Measurements from ENCODE around the gene EED. TPM values are rescaled to one million over a fixed set of nuclear protein-coding genes. Genes with fewer than 3 reads are reported as not detected.

EED gene
- total RNA-seq, 2 donors from 2014 or later: 89.3 to 143 TPM

DNA sequence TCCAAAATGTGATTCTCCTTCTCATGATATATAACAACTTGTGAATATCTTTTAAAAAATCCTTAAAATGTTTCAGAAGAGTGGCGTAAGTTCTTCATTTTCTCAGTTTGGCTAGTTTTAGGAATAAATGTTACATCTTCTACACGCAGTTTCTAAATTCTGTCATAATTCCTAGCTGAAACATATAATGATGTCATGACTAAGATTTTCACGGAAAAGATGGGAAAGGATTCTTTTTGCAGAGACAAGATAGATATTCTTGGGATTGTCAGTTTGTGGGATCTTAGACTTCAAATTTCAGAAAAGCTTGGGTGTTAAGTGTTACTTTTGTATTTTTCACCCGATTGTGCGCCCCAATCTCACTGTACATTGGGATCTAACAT, 1.7 kb downstream of the EED start:
- ATAC-seq (no peak), DNase-seq (ENCODE audit: low spot score) (no peak)
- Mint-ChIP-seq H3K4me1 (ENCODE audit: low read depth in 2 of 2) (peaks cover 22 to 31% of the 10 kb centered on the region in 2 donors), H3K4me3 (no peak overlapping the region), H3K27me3 (peaks cover 2 to 7% of the 10 kb centered on the region in 2 donors), H3K27ac (no peak overlapping the region), H3K9me3 (no peaks in the 10 kb centered on the region), H3K36me3 (peaks cover 7% of the 10 kb centered on the region)

DNA sequence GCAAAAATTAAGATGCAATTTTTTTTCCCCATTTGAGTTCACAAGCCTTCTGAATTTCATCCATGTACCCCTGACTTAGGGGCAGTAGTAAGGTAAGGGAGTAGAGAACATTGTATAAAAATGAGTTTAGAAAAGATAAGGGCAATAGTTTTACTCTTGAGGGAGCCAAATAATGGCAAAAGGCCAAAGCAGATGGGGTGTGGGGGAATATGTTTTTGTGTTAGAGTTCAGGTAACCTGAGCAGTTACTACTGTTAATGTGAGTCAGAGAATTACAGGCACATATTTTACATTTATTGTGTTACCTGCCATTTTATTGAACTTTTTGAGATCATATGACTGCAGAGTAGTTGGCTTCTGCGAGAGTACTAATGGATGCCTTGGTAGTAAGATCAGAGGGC, 3.1 kb downstream of the EED start:
- no peaks in the 10 kb centered on the region for H3K9me3 Mint-ChIP-seq
- H3K4me3 Mint-ChIP-seq: no peak overlapping the region
- peaks cover 11% of the 10 kb centered on the region for H3K36me3 Mint-ChIP-seq
- peaks cover 26 to 43% of the 10 kb centered on the region in 2 donors for H3K4me1 Mint-ChIP-seq (ENCODE audit: low read depth in 2 of 2)
- no peak for ATAC-seq
- H3K27me3 Mint-ChIP-seq: peaks cover 2 to 3% of the 10 kb centered on the region in 2 donors
- H3K27ac Mint-ChIP-seq: peak overlapping the region in 1 of 2 donors; percentile 72
- DNase-seq (ENCODE audit: low spot score): no peak

DNA sequence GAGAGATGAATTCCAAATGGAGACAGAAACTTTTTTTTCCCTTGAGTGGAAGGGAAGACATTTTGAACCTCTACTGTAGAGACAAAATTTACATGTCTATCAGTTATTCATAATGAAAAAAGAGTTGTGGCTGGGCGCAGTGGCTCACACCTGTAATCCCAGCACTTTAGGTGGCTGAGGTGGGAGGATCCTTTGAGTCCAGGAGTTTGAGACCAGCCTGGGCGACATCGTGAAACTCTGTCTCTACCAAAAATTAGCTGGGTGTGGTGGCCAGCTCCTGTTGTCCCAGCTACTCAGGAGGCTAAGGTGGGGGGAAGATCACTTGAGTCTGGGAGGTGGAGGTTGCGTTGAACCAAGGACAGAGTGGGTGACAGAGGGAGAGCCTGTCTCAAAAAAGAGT, 4.1 kb downstream of the EED start:
- Mint-ChIP-seq H3K4me3 (no peak overlapping the region), H3K27ac (peak overlapping the region in 1 of 2 donors; percentile 72), H3K9me3 (no peaks in the 10 kb centered on the region), H3K36me3 (peaks cover 13% of the 10 kb centered on the region), H3K27me3 (no peaks in the 10 kb centered on the region), H3K4me1 (ENCODE audit: low read depth in 2 of 2) (peaks cover 28 to 46% of the 10 kb centered on the region in 2 donors)
- ATAC-seq (no peak), DNase-seq (ENCODE audit: low spot score) (no peak)

DNA sequence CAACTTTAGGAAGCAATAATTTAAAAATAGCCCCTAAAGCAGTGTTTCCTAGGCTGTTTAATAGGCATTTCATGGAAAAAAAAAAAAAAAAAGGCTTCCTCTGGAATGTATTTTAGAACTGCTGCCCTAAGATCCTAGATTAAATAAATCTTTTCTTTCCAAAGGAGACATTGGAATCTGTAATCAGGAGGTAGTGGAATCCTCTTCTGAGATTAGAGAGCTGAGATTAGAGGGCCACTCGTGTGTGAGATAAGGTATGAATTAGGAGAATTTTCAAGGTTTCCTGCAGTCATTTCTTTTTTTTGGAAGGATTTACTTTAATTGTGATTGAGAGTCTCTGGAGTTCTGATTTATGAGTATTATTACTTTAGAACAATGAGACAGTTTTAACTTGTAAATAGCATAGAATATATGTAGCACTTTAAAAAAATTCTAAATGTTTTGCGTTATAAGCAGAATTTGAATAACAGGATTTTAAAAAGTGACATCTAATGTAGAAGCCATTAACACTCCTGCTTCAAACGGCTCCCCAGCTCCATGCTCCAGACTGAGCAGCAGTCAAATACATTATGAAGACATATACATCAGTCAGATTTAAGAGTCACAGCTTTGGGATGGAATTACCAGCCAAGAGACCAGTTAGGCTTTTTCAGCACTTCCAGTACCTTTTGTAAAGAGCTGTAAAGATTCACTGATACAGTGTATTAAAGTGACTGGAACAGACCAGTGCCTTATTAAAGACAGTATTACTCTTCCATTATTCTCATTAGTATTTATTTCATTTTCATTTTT, 5.0 kb downstream of the EED start:
- H3K4me3 Mint-ChIP-seq: peak overlapping the region; percentile 59

DNA sequence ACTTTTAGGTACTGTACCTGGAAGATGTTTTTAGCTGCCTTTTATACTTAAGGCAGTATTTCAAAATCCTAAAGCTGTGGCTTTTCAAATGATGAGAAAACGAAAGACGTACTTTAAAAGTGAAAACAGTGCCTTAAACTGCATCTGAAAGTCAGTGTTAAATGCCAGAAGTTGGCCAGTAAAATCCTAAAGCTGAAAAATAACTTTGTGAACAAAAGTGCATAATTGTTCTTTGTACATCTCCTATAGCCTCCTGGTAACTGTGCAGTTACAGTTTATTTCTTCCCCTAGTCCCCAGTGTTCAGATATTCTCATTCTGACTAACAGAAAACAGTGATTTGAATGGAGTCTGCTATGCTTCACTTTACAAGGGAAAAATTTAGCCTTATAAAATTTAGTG, 6.8 kb downstream of the EED start:
- Mint-ChIP-seq H3K4me3 (peak overlapping the region; percentile 38), H3K4me1 (ENCODE audit: low read depth in 2 of 2) (peaks cover 28 to 51% of the 10 kb centered on the region in 2 donors), H3K27me3 (no peaks in the 10 kb centered on the region), H3K9me3 (no peaks in the 10 kb centered on the region), H3K36me3 (peaks cover 13% of the 10 kb centered on the region), H3K27ac (peak overlapping the region; percentile 34 to 70)
- no peak for DNase-seq (ENCODE audit: low spot score)
- no peak for ATAC-seq

More for the DNA sequence above, 5.0 kb downstream of the EED start:
- Mint-ChIP-seq H3K36me3 (peaks cover 13% of the 10 kb centered on the region), H3K27ac (peak overlapping the region; percentile 12 to 72), H3K4me1 (ENCODE audit: low read depth in 2 of 2) (peaks cover 28 to 46% of the 10 kb centered on the region in 2 donors), H3K9me3 (no peaks in the 10 kb centered on the region), H3K27me3 (no peaks in the 10 kb centered on the region)
- no peak for ATAC-seq
- no peak for DNase-seq (ENCODE audit: low spot score)

DNA sequence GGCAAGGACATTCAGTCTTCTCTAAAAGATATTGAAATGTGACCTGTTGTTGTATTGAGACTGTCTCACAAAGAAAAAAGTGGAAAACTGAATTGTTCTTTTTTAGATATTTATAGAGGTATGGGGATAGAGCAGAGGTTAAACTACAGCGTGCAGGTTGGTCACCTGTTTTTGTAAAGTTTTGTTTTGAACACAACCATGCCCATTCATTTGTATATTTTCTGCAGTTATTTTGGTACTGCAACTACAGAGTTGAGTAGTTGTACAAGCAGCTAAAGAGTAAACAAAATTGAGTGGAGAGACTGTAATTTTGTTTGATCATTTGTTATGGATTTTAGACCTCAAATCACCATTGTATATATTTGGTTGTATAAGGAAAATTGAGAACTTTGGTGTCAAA, 11.3 kb downstream of the EED start:
- ATAC-seq (peak in 1 of 2 donors; percentile 54), DNase-seq (ENCODE audit: low spot score) (no peak)
- H3K27ac Mint-ChIP-seq: no peak overlapping the region
- no peaks in the 10 kb centered on the region for H3K27me3 Mint-ChIP-seq
- H3K9me3 Mint-ChIP-seq: no peaks in the 10 kb centered on the region
- H3K36me3 Mint-ChIP-seq: peaks cover 12% of the 10 kb centered on the region
- H3K4me3 Mint-ChIP-seq: no peak overlapping the region
- H3K4me1 Mint-ChIP-seq (ENCODE audit: low read depth in 2 of 2): peaks cover 8 to 27% of the 10 kb centered on the region in 2 donors

DNA sequence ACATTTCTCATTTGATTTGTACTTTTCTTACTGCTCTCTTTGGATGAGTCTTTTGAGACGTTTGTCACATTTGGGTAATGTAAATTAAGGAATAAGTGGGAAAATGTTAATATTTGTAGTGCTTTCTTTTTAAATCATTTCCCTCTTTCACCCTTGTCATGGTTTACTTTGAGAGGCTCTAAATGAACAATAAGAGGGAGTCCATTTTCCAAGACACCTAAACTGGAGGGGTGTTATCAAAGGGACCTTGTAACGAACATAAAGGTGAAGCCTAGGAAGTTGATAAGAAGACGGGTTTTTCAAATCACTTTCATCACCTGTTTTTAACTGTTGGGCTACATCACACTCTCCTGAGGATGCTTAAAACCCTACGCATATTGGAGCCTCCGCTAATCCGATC, 12.1 kb downstream of the EED start:
- Mint-ChIP-seq H3K9me3 (no peaks in the 10 kb centered on the region), H3K27ac (peak overlapping the region in 1 of 2 donors; percentile 58), H3K4me1 (ENCODE audit: low read depth in 2 of 2) (peaks cover 5 to 23% of the 10 kb centered on the region in 2 donors), H3K27me3 (no peaks in the 10 kb centered on the region), H3K4me3 (no peak overlapping the region), H3K36me3 (peaks cover 12% of the 10 kb centered on the region)
- no peak for DNase-seq (ENCODE audit: low spot score)
- no peak for ATAC-seq

DNA sequence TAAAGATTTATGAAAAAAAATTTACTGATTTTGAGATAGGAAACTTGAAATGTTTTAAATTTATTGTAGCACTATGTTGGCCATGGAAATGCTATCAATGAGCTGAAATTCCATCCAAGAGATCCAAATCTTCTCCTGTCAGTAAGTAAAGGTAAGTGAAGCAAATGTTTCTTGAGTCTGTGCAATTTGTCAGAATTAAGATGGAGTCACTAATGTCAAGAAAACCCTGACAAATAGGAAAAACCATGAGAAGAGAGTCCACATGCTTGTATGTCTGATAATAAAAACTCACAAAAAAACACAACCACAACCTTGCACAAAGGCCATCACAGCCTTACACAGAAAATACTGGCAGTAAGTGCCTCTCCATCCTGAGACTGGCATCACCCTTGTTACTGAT, 12.9 kb downstream of the EED start:
- H3K27ac Mint-ChIP-seq: no peak overlapping the region
- peaks cover 4 to 15% of the 10 kb centered on the region in 2 donors for H3K4me1 Mint-ChIP-seq (ENCODE audit: low read depth in 2 of 2)
- DNase-seq (ENCODE audit: low spot score): no peak
- H3K27me3 Mint-ChIP-seq: no peaks in the 10 kb centered on the region
- H3K9me3 Mint-ChIP-seq: no peaks in the 10 kb centered on the region
- no peak overlapping the region for H3K4me3 Mint-ChIP-seq
- peaks cover 10% of the 10 kb centered on the region for H3K36me3 Mint-ChIP-seq
- ATAC-seq: no peak

DNA sequence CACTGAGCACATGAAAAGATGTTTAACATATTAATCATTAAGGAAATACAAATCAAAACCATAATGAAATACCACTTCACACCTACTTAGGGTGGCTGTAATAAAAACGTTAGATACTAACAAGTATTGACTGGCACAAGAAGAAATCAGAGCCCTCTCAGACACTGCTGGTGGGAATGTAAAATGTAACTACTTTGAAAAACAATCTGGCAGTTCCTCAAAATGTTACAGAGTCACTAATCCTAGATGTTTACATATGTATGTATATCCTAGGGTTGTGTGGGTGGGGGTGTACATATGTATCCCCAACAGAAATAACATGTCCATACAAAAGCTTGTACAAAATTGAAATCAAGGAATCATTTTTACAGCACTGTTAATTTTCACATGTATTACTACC, 15.2 kb downstream of the EED start:
- Mint-ChIP-seq H3K9me3 (no peaks in the 10 kb centered on the region), H3K27ac (no peak overlapping the region), H3K4me1 (ENCODE audit: low read depth in 2 of 2) (peaks cover 5 to 22% of the 10 kb centered on the region in 2 donors), H3K36me3 (peaks cover 19% of the 10 kb centered on the region), H3K27me3 (no peaks in the 10 kb centered on the region), H3K4me3 (no peak overlapping the region)
- no peak for DNase-seq (ENCODE audit: low spot score)
- ATAC-seq: no peak

DNA sequence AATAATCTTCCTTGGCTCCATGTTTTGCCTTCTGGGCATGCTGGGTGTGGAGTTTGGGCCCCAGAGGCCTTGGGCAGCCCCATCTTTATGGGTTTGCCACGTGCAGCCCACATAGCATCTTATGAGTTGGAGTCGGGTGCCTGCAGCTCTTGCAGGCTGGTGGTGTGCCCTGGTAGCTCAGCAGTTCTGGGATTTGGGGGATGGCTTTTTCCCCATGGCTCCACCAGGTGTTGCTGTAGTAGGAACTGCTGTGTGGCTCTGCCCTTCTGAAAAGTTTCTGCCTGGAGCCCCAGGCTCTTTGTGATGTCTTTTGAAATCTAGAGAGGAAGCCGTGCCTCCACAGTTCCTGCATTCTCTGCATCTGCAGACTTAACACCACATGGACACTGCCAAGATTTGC, 16.8 kb downstream of the EED start:
- Mint-ChIP-seq H3K27ac (peak overlapping the region in 1 of 2 donors; percentile 5), H3K36me3 (peaks cover 23% of the 10 kb centered on the region)
- no peak for DNase-seq (ENCODE audit: low spot score)

DNA sequence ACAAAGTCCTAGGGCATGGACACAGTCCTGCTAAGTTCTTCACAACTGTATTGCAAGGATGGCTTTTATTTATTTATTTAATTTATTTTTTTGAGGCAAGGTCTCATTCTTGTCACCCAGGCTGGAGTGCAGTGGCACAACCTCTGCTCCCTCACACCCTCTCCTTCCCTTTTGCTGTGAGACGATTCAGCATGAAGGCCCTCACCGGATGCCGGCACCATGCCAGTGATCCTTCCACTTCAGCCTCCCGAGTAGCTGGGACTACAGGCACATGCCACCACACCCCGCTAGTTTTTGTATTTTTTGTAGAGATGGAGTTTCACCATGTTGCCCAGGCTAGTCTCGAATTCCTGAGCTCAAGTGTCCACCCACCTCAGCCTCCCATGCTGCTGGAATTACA, 17.8 kb downstream of the EED start:
- Mint-ChIP-seq H3K4me1 (ENCODE audit: low read depth in 2 of 2) (peaks cover 10 to 16% of the 10 kb centered on the region in 2 donors), H3K27me3 (no peaks in the 10 kb centered on the region), H3K27ac (peak overlapping the region in 1 of 2 donors; percentile 5), H3K9me3 (no peaks in the 10 kb centered on the region), H3K36me3 (peaks cover 23% of the 10 kb centered on the region), H3K4me3 (no peak overlapping the region)
- DNase-seq (ENCODE audit: low spot score) (no peak), ATAC-seq (no peak)

More for the DNA sequence above, 16.8 kb downstream of the EED start:
- Mint-ChIP-seq H3K4me3 (no peak overlapping the region), H3K27me3 (no peaks in the 10 kb centered on the region), H3K9me3 (no peaks in the 10 kb centered on the region), H3K4me1 (ENCODE audit: low read depth in 2 of 2) (peaks cover 10 to 22% of the 10 kb centered on the region in 2 donors)
- no peak for ATAC-seq

DNA sequence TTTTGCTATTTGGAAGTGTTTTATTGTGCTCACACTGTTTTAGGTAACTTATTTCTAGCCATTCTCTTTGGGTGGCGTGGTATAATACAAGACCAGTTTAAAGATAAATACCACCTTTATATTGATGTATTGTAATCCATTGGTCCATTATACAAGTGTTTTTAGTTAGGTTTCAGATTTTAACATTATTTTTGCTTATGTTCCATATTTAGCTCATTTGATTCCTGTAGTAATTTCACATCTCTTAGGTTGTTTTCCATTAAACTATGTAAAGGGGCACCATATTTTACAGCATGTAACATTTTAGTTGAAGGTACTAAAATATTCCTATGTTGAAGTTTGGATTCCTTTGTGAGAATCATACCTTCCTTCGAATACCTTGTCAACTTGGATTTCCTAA, 20.1 kb downstream of the EED start:
- peaks cover 24% of the 10 kb centered on the region for H3K36me3 Mint-ChIP-seq
- H3K27me3 Mint-ChIP-seq: no peaks in the 10 kb centered on the region
- no peak overlapping the region for H3K4me3 Mint-ChIP-seq
- ATAC-seq: no peak
- no peak for DNase-seq (ENCODE audit: low spot score)
- H3K9me3 Mint-ChIP-seq: no peaks in the 10 kb centered on the region
- H3K27ac Mint-ChIP-seq: peak overlapping the region in 1 of 2 donors; percentile 48
- H3K4me1 Mint-ChIP-seq (ENCODE audit: low read depth in 2 of 2): peaks cover 17 to 22% of the 10 kb centered on the region in 2 donors

DNA sequence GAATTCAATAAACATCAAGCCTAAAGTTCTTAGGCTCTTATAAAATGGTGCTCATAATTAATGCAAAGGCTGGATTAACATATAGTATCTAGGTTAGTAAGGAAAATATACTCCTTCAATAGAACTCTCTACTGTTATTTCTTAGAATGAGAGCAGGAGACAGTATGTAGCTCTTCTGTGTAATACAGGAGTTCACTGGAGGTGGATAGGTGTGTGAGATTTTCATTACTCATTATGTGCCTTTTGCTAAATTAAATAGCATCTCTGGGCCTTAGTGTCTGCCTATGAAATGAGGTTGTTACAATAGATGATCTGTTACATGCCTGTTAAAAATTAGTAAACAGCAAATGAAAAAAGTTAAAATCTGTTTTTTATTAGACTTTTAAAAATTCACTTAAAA, 20.6 kb downstream of the EED start:
- Mint-ChIP-seq H3K36me3 (peaks cover 29% of the 10 kb centered on the region), H3K27me3 (no peaks in the 10 kb centered on the region), H3K4me3 (no peak overlapping the region), H3K27ac (peak overlapping the region in 1 of 2 donors; percentile 48), H3K4me1 (ENCODE audit: low read depth in 2 of 2) (peaks cover 21 to 27% of the 10 kb centered on the region in 2 donors), H3K9me3 (no peaks in the 10 kb centered on the region)
- ATAC-seq (peak in 1 of 2 donors; percentile 33), DNase-seq (ENCODE audit: low spot score) (no peak)

DNA sequence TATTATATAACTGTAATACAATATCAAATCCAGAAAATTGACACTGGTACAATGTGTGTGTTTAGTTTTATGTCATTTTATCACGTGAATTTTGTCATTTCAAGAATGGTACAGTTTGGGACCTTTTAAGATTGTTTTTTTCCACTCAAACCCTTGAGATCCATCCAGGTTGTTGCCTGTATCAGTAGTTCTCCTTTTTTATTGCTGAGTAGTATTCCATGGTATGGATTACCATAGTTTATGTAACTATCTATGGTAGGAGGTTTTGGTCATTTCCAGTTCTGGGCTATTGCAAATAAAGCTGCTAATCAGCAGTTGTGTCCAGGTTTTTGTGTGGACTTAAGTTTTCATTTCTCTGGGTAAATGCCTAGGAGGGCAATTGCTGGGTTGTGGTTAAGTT, 25.1 kb downstream of the EED start:
- Mint-ChIP-seq H3K4me3 (no peak overlapping the region), H3K27ac (peak overlapping the region; percentile 17 to 66), H3K4me1 (ENCODE audit: low read depth in 2 of 2) (peaks cover 44 to 52% of the 10 kb centered on the region in 2 donors), H3K36me3 (peaks cover 53% of the 10 kb centered on the region), H3K27me3 (no peaks in the 10 kb centered on the region), H3K9me3 (no peaks in the 10 kb centered on the region)
- ATAC-seq (no peak), DNase-seq (ENCODE audit: low spot score) (no peak)

Data from natural killer cell treated with Interleukin-12 subunit alpha and Interleukin-12 subunit beta and Interleukin-15 and Interleukin-18, amount 100 ng/mL, for 72 hours (primary cell).